MCF 10A (cell line): Measurements from ENCODE around the gene PSMA2. TPM values are rescaled to one million over a fixed set of nuclear protein-coding genes. Genes with fewer than 3 reads are reported as not detected.

Experiments used
- BruUV-seq: library from RNA; stranded (reverse); fragments of 400-500 nt; replicated peaks from 2 replicates; lab custom pipeline; 2021; lab: Mats Ljungman, UMichigan
- CTCF ChIA-PET: fragments of 300-600 bp; sonication (Branson Sonifier 250); formaldehyde crosslinking; extraction: SDS; loops from one replicate; lab custom pipeline; 2021; ENCODE audit warnings: antibody characterized with exemption, inconsistent platforms; lab: Yijun Ruan, JAX
- POLR2A ChIA-PET: fragments of 300-600, 350-650 bp; sonication (Branson Sonifier 250); formaldehyde crosslinking; extraction: SDS; loops from one replicate; lab custom pipeline; 2020; ENCODE audit warnings: antibody characterized with exemption, inconsistent platforms; lab: Yijun Ruan, JAX
- DNase-seq: peaks from one replicate; pipeline ENCODE4 v3.0.0-alpha.2; 2018; ENCODE audit not compliant: unreplicated experiment
- H3K27ac Mint-ChIP-seq: one replicate; pipeline ENCODE4 v1.8.0; 2022; ENCODE audit warnings: mild to moderate bottlenecking, low read depth, mixed read lengths; ENCODE audit not compliant: unreplicated experiment
- H3K27me3 Mint-ChIP-seq: one replicate; pipeline ENCODE4 v1.8.0; 2022; ENCODE audit warnings: mixed read lengths; ENCODE audit not compliant: insufficient read depth, unreplicated experiment
- H3K36me3 Mint-ChIP-seq: one replicate; pipeline ENCODE4 v1.8.0; 2022; ENCODE audit warnings: mild to moderate bottlenecking, moderate library complexity, mixed read lengths; ENCODE audit not compliant: insufficient read depth, unreplicated experiment
- H3K4me1 Mint-ChIP-seq: one replicate; pipeline ENCODE4 v1.8.0; 2022; ENCODE audit warnings: mixed read lengths; ENCODE audit not compliant: insufficient read depth, unreplicated experiment
- H3K4me3 Mint-ChIP-seq: one replicate; pipeline ENCODE4 v1.8.0; 2022; ENCODE audit warnings: mild to moderate bottlenecking, moderate library complexity, mixed read lengths; ENCODE audit not compliant: unreplicated experiment
- H3K9me3 Mint-ChIP-seq: one replicate; pipeline ENCODE4 v1.8.0; 2022; ENCODE audit warnings: mixed read lengths; ENCODE audit not compliant: unreplicated experiment
- intact Hi-C: fragments of 100-400 bp; cut with micrococcal nuclease; formaldehyde crosslinking; loops from 2 replicates; pipeline ENCODE4 v1.14.1; 2022
- total RNA-seq: library from RNA; stranded (reverse); gene quantifications from 2 replicates; pipeline ENCODE4 v1.2.3, GENCODE V29; 2022
- TF ChIP-seq, protein P1 (sequence below): fragments of 200-600 bp; IDR thresholded peaks from one replicate; pipeline ENCODE4 v1.8.0; 2022; ENCODE audit warnings: antibody characterized with exemption, mild to moderate bottlenecking; ENCODE audit not compliant: unreplicated experiment

Gene PSMA2
- total RNA-seq, 1 experiment from 2014 or later, result 73.8 TPM

DNA sequence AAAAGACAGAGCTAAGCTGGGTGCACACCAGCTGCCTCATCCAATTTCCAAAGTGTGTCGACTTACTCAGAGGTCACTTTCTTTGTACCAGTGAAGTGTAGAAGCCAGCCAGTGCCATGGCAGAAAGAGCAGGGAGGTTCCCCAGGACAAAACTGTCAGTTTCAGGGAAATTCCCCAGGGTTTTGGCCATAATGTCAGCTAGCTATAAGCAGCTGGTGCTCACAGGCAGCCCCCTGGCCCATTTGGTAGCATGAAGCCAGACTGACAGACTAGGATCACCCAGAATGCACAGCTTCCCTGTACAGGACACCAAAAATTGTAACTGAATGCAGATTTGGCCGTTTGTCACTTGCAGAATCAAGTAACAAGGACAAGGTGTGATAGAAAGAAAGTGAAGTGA, 28.8 kb upstream of the PSMA2 start:
- no TSS peak for BruUV-seq
- Mint-ChIP-seq H3K27ac (no peak overlapping the region), H3K36me3 (no peaks in the 10 kb centered on the region), H3K4me1 (peaks cover 22% of the 10 kb centered on the region), H3K27me3 (no peaks in the 10 kb centered on the region), H3K4me3 (no peak overlapping the region), H3K9me3 (no peaks in the 10 kb centered on the region)
- CTCF ChIA-PET, result interaction anchor here (1.7 kb wide), 1 partner anchor 300 kb away, joined by 5 read pairs; no protein-coding TSS in a partner anchor
- POLR2A ChIA-PET, result interaction anchor here (1.3 kb wide), 1 partner anchor 12 kb away, joined by 5 read pairs; no protein-coding TSS in a partner anchor
- intact Hi-C loops, result no loop called here
- TF ChIP-seq, protein P1, sequence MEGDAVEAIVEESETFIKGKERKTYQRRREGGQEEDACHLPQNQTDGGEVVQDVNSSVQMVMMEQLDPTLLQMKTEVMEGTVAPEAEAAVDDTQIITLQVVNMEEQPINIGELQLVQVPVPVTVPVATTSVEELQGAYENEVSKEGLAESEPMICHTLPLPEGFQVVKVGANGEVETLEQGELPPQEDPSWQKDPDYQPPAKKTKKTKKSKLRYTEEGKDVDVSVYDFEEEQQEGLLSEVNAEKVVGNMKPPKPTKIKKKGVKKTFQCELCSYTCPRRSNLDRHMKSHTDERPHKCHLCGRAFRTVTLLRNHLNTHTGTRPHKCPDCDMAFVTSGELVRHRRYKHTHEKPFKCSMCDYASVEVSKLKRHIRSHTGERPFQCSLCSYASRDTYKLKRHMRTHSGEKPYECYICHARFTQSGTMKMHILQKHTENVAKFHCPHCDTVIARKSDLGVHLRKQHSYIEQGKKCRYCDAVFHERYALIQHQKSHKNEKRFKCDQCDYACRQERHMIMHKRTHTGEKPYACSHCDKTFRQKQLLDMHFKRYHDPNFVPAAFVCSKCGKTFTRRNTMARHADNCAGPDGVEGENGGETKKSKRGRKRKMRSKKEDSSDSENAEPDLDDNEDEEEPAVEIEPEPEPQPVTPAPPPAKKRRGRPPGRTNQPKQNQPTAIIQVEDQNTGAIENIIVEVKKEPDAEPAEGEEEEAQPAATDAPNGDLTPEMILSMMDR, result no peak
- no peak for DNase-seq

DNA sequence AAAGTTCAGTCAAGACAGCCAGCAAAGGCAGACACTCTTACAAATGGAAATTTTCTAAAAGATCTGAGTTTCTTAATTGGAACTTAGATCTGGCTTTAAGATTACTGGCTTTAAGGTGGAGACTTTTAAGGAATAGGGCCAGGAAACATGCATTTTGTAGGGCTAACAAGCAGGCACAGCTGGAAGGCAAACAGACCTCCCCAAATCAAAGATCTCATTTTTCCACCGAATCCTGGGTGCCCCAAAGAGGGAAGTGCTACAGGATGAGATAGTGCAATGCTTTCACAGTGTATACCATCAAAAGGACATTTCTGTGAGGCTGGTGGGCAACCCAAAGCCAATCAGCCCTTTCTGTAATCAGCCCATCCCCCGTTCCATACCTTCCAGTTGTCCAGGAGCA, 27.6 kb upstream of the PSMA2 start:
- intact Hi-C loops, result no loop called here
- Mint-ChIP-seq H3K36me3 (no peaks in the 10 kb centered on the region), H3K27ac (no peak overlapping the region), H3K27me3 (no peaks in the 10 kb centered on the region), H3K9me3 (no peaks in the 10 kb centered on the region), H3K4me3 (no peak overlapping the region), H3K4me1 (peaks cover 10% of the 10 kb centered on the region)
- ChIA-PET CTCF (interaction anchor here (1.7 kb wide), 1 partner anchor 18 kb away, joined by 5 read pairs; no protein-coding TSS in a partner anchor), POLR2A (interaction anchor here (0.6 to 1.4 kb wide), 3 partner anchors 9 to 762 kb away, joined by 4 to 5 read pairs (median 5); no protein-coding TSS in a partner anchor)
- no peak for DNase-seq
- TF ChIP-seq, protein P1, result no peak
- no TSS peak for BruUV-seq

DNA sequence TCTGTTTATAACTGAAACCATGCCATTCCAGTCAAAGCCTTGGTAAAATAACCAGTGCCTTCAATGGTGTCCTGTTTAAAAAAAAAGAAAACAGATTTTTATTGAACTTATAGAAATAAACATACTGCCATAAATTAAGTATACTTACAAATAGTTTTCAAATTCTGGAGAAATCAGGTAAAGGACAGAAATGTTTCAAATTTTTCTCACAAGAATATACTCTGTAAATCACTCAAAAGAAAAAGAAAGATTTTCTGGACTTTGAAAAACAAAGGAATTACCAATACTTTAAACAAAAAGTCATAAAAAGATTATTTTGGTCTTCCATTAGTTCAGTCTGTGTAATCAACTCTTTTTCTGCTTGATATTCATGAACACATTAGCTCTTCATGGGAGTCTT, 24.1 kb upstream of the PSMA2 start:
- TF ChIP-seq, protein P1, result no peak
- CTCF ChIA-PET, result interaction anchor here (0.5 kb wide), 1 partner anchor 170 kb away, joined by 4 read pairs; no protein-coding TSS in a partner anchor
- H3K27ac Mint-ChIP-seq, result no peak overlapping the region
- DNase-seq, result no peak
- POLR2A ChIA-PET, result interaction anchor here (0.7 kb wide), 1 partner anchor 432 kb away, joined by 4 read pairs; no protein-coding TSS in a partner anchor
- no peaks in the 10 kb centered on the region for H3K36me3 Mint-ChIP-seq
- no peak overlapping the region for H3K4me3 Mint-ChIP-seq
- intact Hi-C loops, result no loop called here
- H3K4me1 Mint-ChIP-seq, result no peaks in the 10 kb centered on the region
- no peaks in the 10 kb centered on the region for H3K27me3 Mint-ChIP-seq
- no TSS peak for BruUV-seq
- no peaks in the 10 kb centered on the region for H3K9me3 Mint-ChIP-seq

DNA sequence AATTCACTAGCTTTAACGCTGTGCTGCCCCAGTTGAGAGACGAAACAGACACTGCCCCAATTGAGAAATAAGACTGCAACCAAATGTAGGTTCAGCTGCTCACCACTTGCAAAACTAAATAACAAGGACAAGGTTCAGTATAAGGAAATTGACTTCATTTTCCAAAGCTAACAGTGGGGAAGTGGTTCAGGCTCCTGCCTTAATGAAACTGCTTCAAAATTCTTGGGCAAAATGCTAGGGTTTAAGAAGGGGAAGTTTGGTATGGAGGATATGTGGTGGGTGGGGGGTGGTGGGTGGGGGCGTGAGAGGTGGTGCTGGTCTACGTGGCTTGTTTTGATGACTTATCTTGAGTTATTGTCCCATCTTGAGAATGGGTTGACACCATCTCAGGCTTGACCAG, 22.0 kb upstream of the PSMA2 start:
- H3K9me3 Mint-ChIP-seq, result no peaks in the 10 kb centered on the region
- no peaks in the 10 kb centered on the region for H3K27me3 Mint-ChIP-seq
- no peak overlapping the region for H3K4me3 Mint-ChIP-seq
- no peak overlapping the region for H3K27ac Mint-ChIP-seq
- CTCF ChIA-PET, result interaction anchor here (0.6 to 1.3 kb wide), 2 partner anchors 13 to 361 kb away, joined by 3 read pairs; no protein-coding TSS in a partner anchor
- H3K4me1 Mint-ChIP-seq, result no peaks in the 10 kb centered on the region
- DNase-seq, result no peak
- no peaks in the 10 kb centered on the region for H3K36me3 Mint-ChIP-seq
- no TSS peak for BruUV-seq
- intact Hi-C loops, result no loop called here
- TF ChIP-seq, protein P1, result no peak
- POLR2A ChIA-PET, result no interaction called here
